ENCODE results near the gene ACBD6.

Gene ACBD6

GRCh38 chr1:180381184-180381580, 121.2 kb downstream of the ACBD6 start:
- Histone ChIP-seq H3K27ac (ENCODE audit: insufficient read depth in 1 of 2, low read depth in 1 of 2, low read length in 2 of 2, poor library complexity in 1 of 2, severe bottlenecking in 2 of 2) (no peak overlapping the region), H3K4me1 (ENCODE audit: control extremely low read depth in 1 of 4, control insufficient read depth in 4 of 4, insufficient read depth in 4 of 4, low read length in 3 of 4) (no peaks in the 10 kb centered on the region), H3K36me3 (ENCODE audit: control insufficient read depth in 4 of 4, insufficient read depth in 4 of 4, low read length in 3 of 4) (peaks cover 0 to 24% (median 5%) of the 10 kb centered on the region in 4 experiments), H3K4me3 (ENCODE audit: control insufficient read depth in 1 of 7, extremely low read depth in 1 of 7, insufficient read depth in 4 of 7, low read depth in 2 of 7, low read length in 6 of 7) (no peak overlapping the region), H3K9me3 (ENCODE audit: control extremely low read depth in 1 of 5, control insufficient read depth in 4 of 5, insufficient read depth in 2 of 5, low read depth in 1 of 5, low read length in 4 of 5) (peaks cover 13 to 75% (median 27%) of the 10 kb centered on the region in 5 experiments), H3K27me3 (replicated peaks in 2 of 5; ENCODE audit: control insufficient read depth in 4 of 5, insufficient read depth in 5 of 5, low read length in 4 of 5) (no peaks in the 10 kb centered on the region)
- ChIA-PET CTCF (no interaction called here), POLR2A (no interaction called here)
- 93% methylated on average over 3 of the region's 4 CpGs for WGBS (ENCODE audit: insufficient coverage)
- DNase-seq: no peak

GRCh38 chr1:180380259-180381183, 121.9 kb downstream of the ACBD6 start:
- DNase-seq: no peak
- no CpG with 5 or more reads among the region's 3 CpGs for WGBS (ENCODE audit: insufficient coverage)
- Histone ChIP-seq H3K27ac (ENCODE audit: insufficient read depth in 1 of 2, low read depth in 1 of 2, low read length in 2 of 2, poor library complexity in 1 of 2, severe bottlenecking in 2 of 2) (no peak overlapping the region), H3K9me3 (ENCODE audit: control extremely low read depth in 1 of 5, control insufficient read depth in 4 of 5, insufficient read depth in 2 of 5, low read depth in 1 of 5, low read length in 4 of 5) (peaks cover 13 to 70% (median 25%) of the 10 kb centered on the region in 5 experiments), H3K27me3 (replicated peaks in 2 of 5; ENCODE audit: control insufficient read depth in 4 of 5, insufficient read depth in 5 of 5, low read length in 4 of 5) (no peaks in the 10 kb centered on the region), H3K36me3 (ENCODE audit: control insufficient read depth in 4 of 4, insufficient read depth in 4 of 4, low read length in 3 of 4) (peaks cover 0 to 23% (median 5%) of the 10 kb centered on the region in 4 experiments), H3K4me1 (ENCODE audit: control extremely low read depth in 1 of 4, control insufficient read depth in 4 of 4, insufficient read depth in 4 of 4, low read length in 3 of 4) (no peaks in the 10 kb centered on the region), H3K4me3 (ENCODE audit: control insufficient read depth in 1 of 7, extremely low read depth in 1 of 7, insufficient read depth in 4 of 7, low read depth in 2 of 7, low read length in 6 of 7) (no peak overlapping the region)
- CTCF ChIA-PET: no interaction called here
- POLR2A ChIA-PET: no interaction called here

DNA sequence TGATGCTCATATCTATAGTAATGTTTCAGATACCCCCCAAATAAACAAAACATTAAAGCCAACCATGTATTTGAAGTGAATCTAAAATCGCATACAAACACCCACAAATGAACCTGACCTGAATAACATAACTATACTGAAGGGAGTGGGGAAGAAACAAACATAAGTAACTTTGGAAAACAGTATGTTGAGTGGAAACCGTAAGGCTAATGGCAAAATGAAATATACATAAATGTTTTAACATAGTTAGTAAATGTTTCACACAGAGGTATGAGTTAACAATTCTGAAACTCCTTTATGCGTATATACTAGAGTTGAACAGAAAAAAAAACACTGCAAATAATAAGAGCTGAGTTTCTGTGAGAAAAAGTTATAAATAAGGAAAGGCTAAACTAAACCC, 125.6 kb downstream of the ACBD6 start:
- POLR2A ChIA-PET: no interaction called here
- CTCF ChIA-PET: interaction anchor here (1.2 kb wide), 1 partner anchor 30 kb away, joined by 3 read pairs; no protein-coding TSS in a partner anchor
- Histone ChIP-seq H3K36me3 (ENCODE audit: control insufficient read depth in 4 of 4, insufficient read depth in 4 of 4, low read length in 3 of 4) (peaks cover 0 to 14% (median 4%) of the 10 kb centered on the region in 4 experiments), H3K4me1 (ENCODE audit: control extremely low read depth in 1 of 4, control insufficient read depth in 4 of 4, insufficient read depth in 4 of 4, low read length in 3 of 4) (no peaks in the 10 kb centered on the region), H3K27ac (ENCODE audit: insufficient read depth in 1 of 2, low read depth in 1 of 2, low read length in 2 of 2, poor library complexity in 1 of 2, severe bottlenecking in 2 of 2) (no peak overlapping the region), H3K4me3 (ENCODE audit: control insufficient read depth in 1 of 7, extremely low read depth in 1 of 7, insufficient read depth in 4 of 7, low read depth in 2 of 7, low read length in 6 of 7) (no peak overlapping the region), H3K9me3 (ENCODE audit: control extremely low read depth in 1 of 5, control insufficient read depth in 4 of 5, insufficient read depth in 2 of 5, low read depth in 1 of 5, low read length in 4 of 5) (peaks cover 10 to 46% (median 17%) of the 10 kb centered on the region in 5 experiments), H3K27me3 (replicated peaks in 2 of 5; ENCODE audit: control insufficient read depth in 4 of 5, insufficient read depth in 5 of 5, low read length in 4 of 5) (no peaks in the 10 kb centered on the region)
- WGBS (ENCODE audit: insufficient coverage): no CpG with 5 or more reads among the region's 3 CpGs
- no peak for DNase-seq

DNA sequence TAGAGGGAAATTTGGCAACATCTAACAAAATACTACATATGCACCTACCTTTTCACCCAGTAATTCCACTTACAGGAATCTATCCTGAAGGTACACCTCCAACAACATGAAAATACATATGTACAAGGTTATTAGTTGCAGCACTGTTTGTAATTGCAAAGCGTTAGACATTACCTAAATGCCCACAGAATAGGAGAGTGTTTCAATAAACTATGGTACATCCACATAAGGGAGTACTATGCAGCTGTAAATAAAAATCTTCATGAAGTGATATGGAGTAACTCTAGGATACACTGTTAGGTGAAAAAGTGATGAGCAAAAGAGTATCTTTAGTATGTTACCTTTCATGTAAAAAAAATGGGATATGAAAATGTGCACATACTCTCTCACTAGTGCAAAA, 126.1 kb downstream of the ACBD6 start:
- Histone ChIP-seq H3K27me3 (replicated peaks in 2 of 5; ENCODE audit: control insufficient read depth in 4 of 5, insufficient read depth in 5 of 5, low read length in 4 of 5) (no peaks in the 10 kb centered on the region), H3K4me3 (ENCODE audit: control insufficient read depth in 1 of 7, extremely low read depth in 1 of 7, insufficient read depth in 4 of 7, low read depth in 2 of 7, low read length in 6 of 7) (no peak overlapping the region), H3K9me3 (ENCODE audit: control extremely low read depth in 1 of 5, control insufficient read depth in 4 of 5, insufficient read depth in 2 of 5, low read depth in 1 of 5, low read length in 4 of 5) (peaks cover 9 to 42% (median 17%) of the 10 kb centered on the region in 5 experiments), H3K36me3 (ENCODE audit: control insufficient read depth in 4 of 4, insufficient read depth in 4 of 4, low read length in 3 of 4) (peaks cover 0 to 16% (median 4%) of the 10 kb centered on the region in 4 experiments), H3K4me1 (ENCODE audit: control extremely low read depth in 1 of 4, control insufficient read depth in 4 of 4, insufficient read depth in 4 of 4, low read length in 3 of 4) (no peaks in the 10 kb centered on the region), H3K27ac (ENCODE audit: insufficient read depth in 1 of 2, low read depth in 1 of 2, low read length in 2 of 2, poor library complexity in 1 of 2, severe bottlenecking in 2 of 2) (no peak overlapping the region)
- DNase-seq: no peak
- CTCF ChIA-PET: interaction anchor here (1.2 kb wide), 1 partner anchor 14 kb away, joined by 3 read pairs; no protein-coding TSS in a partner anchor
- WGBS (ENCODE audit: insufficient coverage): no CpG with 5 or more reads among the region's 1 CpG
- POLR2A ChIA-PET: no interaction called here

GRCh38 chr1:180372728-180373127, 129.6 kb downstream of the ACBD6 start:
- no peak for DNase-seq
- Histone ChIP-seq H3K27ac (ENCODE audit: insufficient read depth in 1 of 2, low read depth in 1 of 2, low read length in 2 of 2, poor library complexity in 1 of 2, severe bottlenecking in 2 of 2) (no peak overlapping the region), H3K36me3 (ENCODE audit: control insufficient read depth in 4 of 4, insufficient read depth in 4 of 4, low read length in 3 of 4) (peaks cover 0 to 6% (median 3%) of the 10 kb centered on the region in 4 experiments), H3K4me1 (ENCODE audit: control extremely low read depth in 1 of 4, control insufficient read depth in 4 of 4, insufficient read depth in 4 of 4, low read length in 3 of 4) (no peaks in the 10 kb centered on the region), H3K4me3 (ENCODE audit: control insufficient read depth in 1 of 7, extremely low read depth in 1 of 7, insufficient read depth in 4 of 7, low read depth in 2 of 7, low read length in 6 of 7) (no peak overlapping the region), H3K9me3 (ENCODE audit: control extremely low read depth in 1 of 5, control insufficient read depth in 4 of 5, insufficient read depth in 2 of 5, low read depth in 1 of 5, low read length in 4 of 5) (peaks cover 0 to 11% (median 3%) of the 10 kb centered on the region in 5 experiments), H3K27me3 (replicated peaks in 2 of 5; ENCODE audit: control insufficient read depth in 4 of 5, insufficient read depth in 5 of 5, low read length in 4 of 5) (no peaks in the 10 kb centered on the region)
- 100% methylated on average over 1 of the region's 4 CpGs for WGBS (ENCODE audit: insufficient coverage)
- POLR2A ChIA-PET: no interaction called here
- CTCF ChIA-PET: no interaction called here

GRCh38 chr1:180370597-180370996, 131.8 kb downstream of the ACBD6 start:
- no peak overlapping the region for H3K4me3 ChIP-seq (ENCODE audit: control insufficient read depth in 1 of 7, extremely low read depth in 1 of 7, insufficient read depth in 4 of 7, low read depth in 2 of 7, low read length in 6 of 7)
- no peaks in the 10 kb centered on the region for H3K9me3 ChIP-seq (ENCODE audit: control extremely low read depth in 1 of 5, control insufficient read depth in 4 of 5, insufficient read depth in 2 of 5, low read depth in 1 of 5, low read length in 4 of 5)
- no peaks in the 10 kb centered on the region for H3K27me3 ChIP-seq (replicated peaks in 2 of 5; ENCODE audit: control insufficient read depth in 4 of 5, insufficient read depth in 5 of 5, low read length in 4 of 5)
- peaks cover 0 to 3% (median under 1%) of the 10 kb centered on the region in 4 experiments for H3K36me3 ChIP-seq (ENCODE audit: control insufficient read depth in 4 of 4, insufficient read depth in 4 of 4, low read length in 3 of 4)
- no peak for DNase-seq
- no peak overlapping the region for H3K27ac ChIP-seq (ENCODE audit: insufficient read depth in 1 of 2, low read depth in 1 of 2, low read length in 2 of 2, poor library complexity in 1 of 2, severe bottlenecking in 2 of 2)
- ChIA-PET POLR2A (no interaction called here), CTCF (no interaction called here)
- WGBS (ENCODE audit: insufficient coverage): no CpG with 5 or more reads among the region's 1 CpG
- no peaks in the 10 kb centered on the region for H3K4me1 ChIP-seq (ENCODE audit: control extremely low read depth in 1 of 4, control insufficient read depth in 4 of 4, insufficient read depth in 4 of 4, low read length in 3 of 4)

- H3K36me3 ChIP-seq (ENCODE audit: control insufficient read depth in 4 of 4, insufficient read depth in 4 of 4, low read length in 3 of 4): peaks cover 0 to 2% (median under 1%) of the 10 kb centered on the region in 4 experiments
- no peaks in the 10 kb centered on the region for H3K9me3 ChIP-seq (ENCODE audit: control extremely low read depth in 1 of 5, control insufficient read depth in 4 of 5, insufficient read depth in 2 of 5, low read depth in 1 of 5, low read length in 4 of 5)
- POLR2A ChIA-PET: no interaction called here
- no peak overlapping the region for H3K4me3 ChIP-seq (ENCODE audit: control insufficient read depth in 1 of 7, extremely low read depth in 1 of 7, insufficient read depth in 4 of 7, low read depth in 2 of 7, low read length in 6 of 7)
- H3K27me3 ChIP-seq (replicated peaks in 2 of 5; ENCODE audit: control insufficient read depth in 4 of 5, insufficient read depth in 5 of 5, low read length in 4 of 5): no peaks in the 10 kb centered on the region
- CTCF ChIA-PET: no interaction called here
- H3K4me1 ChIP-seq (ENCODE audit: control extremely low read depth in 1 of 4, control insufficient read depth in 4 of 4, insufficient read depth in 4 of 4, low read length in 3 of 4): no peaks in the 10 kb centered on the region
- no peak overlapping the region for H3K27ac ChIP-seq (ENCODE audit: insufficient read depth in 1 of 2, low read depth in 1 of 2, low read length in 2 of 2, poor library complexity in 1 of 2, severe bottlenecking in 2 of 2)
- DNase-seq: no peak
Measured at GRCh38 chr1:180370188-180370587, 132.2 kb downstream of the ACBD6 start.

Measured in common myeloid progenitor, CD34-positive (primary cell).